ENCODE data around the gene DLAT.

GRCh38 chr11:112033902-112034301 lies 8.7 kb downstream of the DLAT start:
- TF ChIP-seq CTCF (conservative IDR thresholded peaks at IDR 0.05; ENCODE audit: low read depth, low read length) (no peak), EZH2 (IDR thresholded peaks at IDR 0.05; ENCODE audit: low read length, unreplicated experiment) (no peak)

All from PC-3 (cell line).